Heart left ventricle (tissue), 16 donors: Measurements from ENCODE around the gene CACNA1D. TPM values are rescaled to one million over a fixed set of nuclear protein-coding genes. Genes with fewer than 3 reads are reported as not detected.

Source experiments
- ATAC-seq, 4 donors: fragments of 200-7000 bp; cut with Tn5 transposase; one replicate each; pipeline ENCODE4 v1.9.1; 2020 to 2022; ENCODE audit warnings: moderate library complexity in 4 of 4, mild to moderate bottlenecking in 3 of 4, moderate number of reproducible peaks in 1 of 4
- DNase-seq, 5 donors: peaks; one replicate each; pipeline ENCODE4 v3.0.0-alpha.2; 2020
- H3K27ac ChIP-seq, 12 donors: fragments of 200-600 bp; sonication (generic) in 4 of 12; one replicate each; pipeline versions ENCODE4 v1.5.0 to v1.8.0; 2016 to 2022; ENCODE audit warnings: mild to moderate bottlenecking in 2 of 12
- H3K27me3 ChIP-seq, 9 donors: fragments of 200-600 bp; sonication (generic) in 2 of 9; one replicate each; pipeline versions ENCODE4 v1.5.1 to v1.8.0; 2016 to 2022; ENCODE audit warnings: mild to moderate bottlenecking in 3 of 9
- H3K36me3 ChIP-seq, 9 donors: fragments of 200-600 bp; sonication (generic) in 2 of 9; one replicate each; pipeline versions ENCODE4 v1.5.0 to v1.8.0; 2018 to 2022; ENCODE audit warnings: mild to moderate bottlenecking in 2 of 9
- H3K4me1 ChIP-seq, 12 donors: fragments of 200-600 bp; sonication (generic) in 4 of 12; one replicate each; pipeline versions ENCODE4 v1.5.0 to v1.8.0; 2016 to 2022; ENCODE audit warnings: mild to moderate bottlenecking in 3 of 12
- H3K4me3 ChIP-seq, 12 donors: fragments of 200-600 bp; sonication (generic) in 4 of 12; one replicate each; pipeline versions ENCODE4 v1.5.0 to v1.8.0; 2017 to 2022; ENCODE audit warnings: mild to moderate bottlenecking in 9 of 12, moderate library complexity in 4 of 12
- H3K9me3 ChIP-seq, 12 donors: fragments of 200-600 bp; sonication (generic) in 4 of 12; one replicate each; pipeline versions ENCODE4 v1.5.0 to v1.8.0; 2016 to 2022; ENCODE audit warnings: mild to moderate bottlenecking in 1 of 12
- POLR2A ChIP-seq, 2 donors: fragments of 450-650 bp; IDR thresholded peaks; one replicate each; pipeline ENCODE4 v1.6.1; 2017; ENCODE audit warnings: antibody characterized with exemption in 2 of 2, mild to moderate bottlenecking in 2 of 2, moderate library complexity in 2 of 2
- WGBS, 4 donors: extraction: QIAGEN DNeasy Blood & Tissue Kit in 2 of 4; methylation state at CpG; one replicate each; pipeline versions ENCODE4 v1.1.5 to v1.1.7; 2013 to 2018; 5-methylcytosine and 5-hydroxymethylcytosine counted together
- intact Hi-C, 10 donors: fragments of 100-400 bp; cut with DNase I; formaldehyde crosslinking; loops; one replicate each; pipeline versions ENCODE4 v1.11.1 to v1.14.2; 2022
- polyA plus RNA-seq, 2 donors: library from polyadenylated mRNA; stranded (reverse); fragments of 200-250 nt; gene quantifications; one replicate each; pipeline ENCODE4 v1.2.3, GENCODE V29; 2013
- total RNA-seq, 9 donors: library from RNA; depleted of rRNA in 2 of 9; stranded (reverse); fragments of >200 nt in 2 of 9; fragmentation: NEBNext Ultra II Directional in 3 of 9; extraction: Animal tissue kit (Norgen Biotek cat#: 25700) in 3 of 9; gene quantifications; one replicate each; pipeline versions ENCODE4 v1.1.0 to v1.2.4, GENCODE V29; 2016 to 2023
- TF ChIP-seq, protein P1 (sequence below), 12 donors: fragments of 200-600 bp; sonication (generic) in 4 of 12; IDR thresholded peaks; one replicate each; pipeline versions ENCODE4 v1.5.0 to v1.8.0; 2018 to 2022; ENCODE audit warnings: antibody characterized with exemption in 12 of 12, mild to moderate bottlenecking in 5 of 12
- donor health status: ischemic (EF 13 %, LVEDD 7.1; RV severe dilation, severe dysfunction).
- donor health status: healthy with polysubstance abuse.
- donor health status: DM: no; HTN: yes; CAD: no.
- donor health status: DM: no; HTN: no; CAD: no.
- donor health status: ischemic (EF 25% LVEDD 6.9; RV normal size, moderate dysfunction).
- donor health status: ischemic (EF 25% LVEDD 5.7; RV mildly dilated, moderate dysfunction).
- donor health status: healthy.
- donor health status: DM: yes; HTN: yes; CAD: no.
- donor health status: ischemic (EF 35%, LVEDD 5.7; RV mildly dilated, moderate dysfunction).
- donor health status: nonischemic (EF 11% LVEDD 7.7; RV severe dilation, severe dysfunction).
- donor health status: DM: yes; HTN: yes; CAD: no.
- donor health status: PGD.
- donor health status: ischemic (EF 29% LVEDD 5.4; RV normal size, mild dysfunction).
- donor health status: nonischemic (EF 23%, LVEDD 6.1; RV moderate dilation, normal function).

Gene CACNA1D
- total and polyA plus RNA-seq, 11 donors: 0.06 to 2.4 (median 0.40) TPM; not detected in 1

- H3K27ac ChIP-seq: no peak overlapping the region
- H3K4me1 ChIP-seq: peaks cover 0 to 12% (median under 1%) of the 10 kb centered on the region in 12 donors
- no peak overlapping the region for H3K4me3 ChIP-seq
- no peak for ATAC-seq
- intact Hi-C loops: no loop called here
- no peak for TF ChIP-seq POLR2A (IDR thresholded peaks at IDR 0.05)
- TF ChIP-seq, protein P1, sequence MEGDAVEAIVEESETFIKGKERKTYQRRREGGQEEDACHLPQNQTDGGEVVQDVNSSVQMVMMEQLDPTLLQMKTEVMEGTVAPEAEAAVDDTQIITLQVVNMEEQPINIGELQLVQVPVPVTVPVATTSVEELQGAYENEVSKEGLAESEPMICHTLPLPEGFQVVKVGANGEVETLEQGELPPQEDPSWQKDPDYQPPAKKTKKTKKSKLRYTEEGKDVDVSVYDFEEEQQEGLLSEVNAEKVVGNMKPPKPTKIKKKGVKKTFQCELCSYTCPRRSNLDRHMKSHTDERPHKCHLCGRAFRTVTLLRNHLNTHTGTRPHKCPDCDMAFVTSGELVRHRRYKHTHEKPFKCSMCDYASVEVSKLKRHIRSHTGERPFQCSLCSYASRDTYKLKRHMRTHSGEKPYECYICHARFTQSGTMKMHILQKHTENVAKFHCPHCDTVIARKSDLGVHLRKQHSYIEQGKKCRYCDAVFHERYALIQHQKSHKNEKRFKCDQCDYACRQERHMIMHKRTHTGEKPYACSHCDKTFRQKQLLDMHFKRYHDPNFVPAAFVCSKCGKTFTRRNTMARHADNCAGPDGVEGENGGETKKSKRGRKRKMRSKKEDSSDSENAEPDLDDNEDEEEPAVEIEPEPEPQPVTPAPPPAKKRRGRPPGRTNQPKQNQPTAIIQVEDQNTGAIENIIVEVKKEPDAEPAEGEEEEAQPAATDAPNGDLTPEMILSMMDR (IDR thresholded peaks at IDR 0.05): no peak
- DNase-seq: no peak
- H3K9me3 ChIP-seq: no peaks in the 10 kb centered on the region
- no peaks in the 10 kb centered on the region for H3K36me3 ChIP-seq
- WGBS, 4 donors: 82 to 97% (median 88%) methylated on average over 5 of the region's 5 CpGs
- H3K27me3 ChIP-seq: peaks cover 0 to 17% (median under 1%) of the 10 kb centered on the region in 9 donors
Observed at GRCh38 chr3:53841296-53841695, 346.9 kb downstream of the CACNA1D start.

GRCh38 chr3:53842436-53843194 is 348.2 kb downstream of the CACNA1D start:
- TF ChIP-seq, protein P1 (IDR thresholded peaks at IDR 0.05): no peak
- no peak for TF ChIP-seq POLR2A (IDR thresholded peaks at IDR 0.05)
- WGBS, 4 donors: 40 to 50% (median 46%) methylated on average over 11 to 12 of the region's 12 CpGs
- intact Hi-C loops: no loop called here

DNA sequence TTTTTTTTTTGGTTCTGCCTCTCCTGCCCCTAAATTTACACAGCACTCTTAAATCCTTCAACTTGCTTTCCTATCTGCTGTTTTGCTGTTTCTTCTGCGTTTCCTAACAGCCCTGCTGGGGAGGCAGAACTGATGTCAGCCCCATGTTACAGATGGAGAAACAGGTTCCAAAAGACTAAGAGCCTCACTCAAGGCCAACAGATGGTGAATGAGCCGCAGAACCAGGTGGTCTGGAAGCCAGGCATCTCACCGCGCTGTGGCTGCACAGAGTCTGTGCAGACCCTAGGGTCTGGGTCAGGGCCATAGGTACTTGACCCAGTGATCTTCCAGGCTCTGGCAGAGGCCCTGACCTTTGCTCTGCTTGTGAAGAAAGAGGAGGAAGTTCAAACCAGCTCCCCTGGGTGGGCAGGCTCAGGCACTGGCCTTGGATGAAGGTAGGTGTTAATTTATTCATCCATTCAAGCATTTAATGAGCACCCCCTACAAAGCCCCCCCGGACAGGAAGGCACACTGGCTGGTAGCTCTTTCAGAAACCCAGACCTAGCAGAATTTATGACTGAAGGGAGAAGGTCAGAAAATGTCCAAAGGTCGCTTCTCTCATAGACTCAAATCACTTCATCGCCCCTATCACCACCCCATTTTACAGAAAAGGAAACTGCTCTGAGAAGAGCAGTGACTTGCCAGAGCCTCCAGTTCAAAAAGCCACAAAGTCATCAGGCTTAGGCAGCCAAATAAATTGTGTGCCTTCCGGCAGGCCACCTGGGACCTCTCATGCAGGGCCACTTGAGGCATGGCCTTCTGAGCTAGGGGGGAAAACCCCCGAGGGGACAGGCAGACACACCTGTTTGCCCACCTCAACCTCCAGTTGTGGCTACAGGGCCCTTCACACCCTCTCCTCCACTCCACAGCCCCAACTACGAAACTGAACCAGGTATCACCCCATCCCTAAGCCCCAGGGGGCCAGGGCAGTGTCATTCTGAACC is 349.1 kb downstream of the CACNA1D start:
- H3K4me1 ChIP-seq: peaks cover 0 to 18% (median 5%) of the 10 kb centered on the region in 12 donors
- intact Hi-C loops: no loop called here
- no peak for TF ChIP-seq POLR2A (IDR thresholded peaks at IDR 0.05)
- H3K4me3 ChIP-seq: no peak overlapping the region
- H3K9me3 ChIP-seq: no peaks in the 10 kb centered on the region
- 78 to 82% (median 80%) methylated on average over 10 of the region's 10 CpGs for whole genome bisulfite sequencing, 4 donors
- ATAC-seq (no peak), DNase-seq (no peak)
- H3K36me3 ChIP-seq: no peaks in the 10 kb centered on the region
- H3K27ac ChIP-seq: peak overlapping the region in 1 of 12 donors; percentile 16
- H3K27me3 ChIP-seq: peaks cover 0 to 27% (median 10%) of the 10 kb centered on the region in 9 donors

More at GRCh38 chr3:53842436-53843194, 348.2 kb downstream of the CACNA1D start:
- Histone ChIP-seq H3K9me3 (no peaks in the 10 kb centered on the region), H3K36me3 (no peaks in the 10 kb centered on the region), H3K27me3 (peaks cover 0 to 27% (median 10%) of the 10 kb centered on the region in 9 donors), H3K4me3 (no peak overlapping the region), H3K27ac (no peak overlapping the region), H3K4me1 (peaks cover 0 to 18% (median 5%) of the 10 kb centered on the region in 12 donors)
- ATAC-seq: peak in 3 of 4 donors; percentile 23 to 61 (median 38)
- DNase-seq: peak in 3 of 5 donors; percentile 39 to 58 (median 54)

- no peak for ATAC-seq
- WGBS, 4 donors: 92 to 96% (median 93%) methylated on average over 9 of the region's 9 CpGs
- Histone ChIP-seq H3K36me3 (no peaks in the 10 kb centered on the region), H3K4me3 (no peak overlapping the region), H3K27me3 (peaks cover 0 to 27% (median 10%) of the 10 kb centered on the region in 9 donors), H3K27ac (no peak overlapping the region), H3K4me1 (peaks cover 0 to 18% (median 5%) of the 10 kb centered on the region in 12 donors), H3K9me3 (no peaks in the 10 kb centered on the region)
- DNase-seq: no peak
- TF ChIP-seq, protein P1 (IDR thresholded peaks at IDR 0.05): no peak
- TF ChIP-seq POLR2A (IDR thresholded peaks at IDR 0.05): no peak
- intact Hi-C loops: no loop called here
Observed at GRCh38 chr3:53844262-53845102, 350.1 kb downstream of the CACNA1D start.
